ENCODE measurements around the gene DMKN. TPM values are rescaled to one million over a fixed set of nuclear protein-coding genes. Genes with fewer than 3 reads are reported as not detected.

DMKN gene
- total and polyA plus RNA-seq, 4 donors: 1.4 to 9.4 (median 2.4) TPM

GRCh38 chr19:35455616-35456201 is 57.7 kb downstream of the DMKN start:
- H3K4me1 ChIP-seq (ENCODE audit: control insufficient read depth in 4 of 4, insufficient read depth in 4 of 4, low read length in 3 of 4): peaks cover 11 to 42% (median 32%) of the 10 kb centered on the region in 4 donors
- WGBS: 66% methylated on average over 3 of the region's 3 CpGs
- H3K4me3 ChIP-seq (ENCODE audit: low read depth in 1 of 3, low read length in 3 of 3): no peak overlapping the region
- DNase-seq (ENCODE audit: low spot score): no peak
- no peaks in the 10 kb centered on the region for H3K9me3 ChIP-seq (ENCODE audit: control insufficient read depth in 4 of 4, low read length in 3 of 4)
- no peak overlapping the region for H3K27ac ChIP-seq (ENCODE audit: low read depth in 1 of 2, low read length in 2 of 2)
- no peaks in the 10 kb centered on the region for H3K27me3 ChIP-seq (ENCODE audit: control insufficient read depth in 4 of 4, insufficient read depth in 4 of 4, low read length in 3 of 4)
- TF ChIP-seq JUND (IDR thresholded peaks at IDR 0.05) (no peak), RXRA (IDR thresholded peaks at IDR 0.05) (no peak), YY1 (IDR thresholded peaks at IDR 0.05) (no peak), NR2F2 (IDR thresholded peaks at IDR 0.05) (peak; percentile 24), GABPA (IDR thresholded peaks at IDR 0.05 in 1 of 2, conservative IDR thresholded peaks at IDR 0.05 in 1 of 2) (no peak)
- TF ChIP-seq, protein P1, sequence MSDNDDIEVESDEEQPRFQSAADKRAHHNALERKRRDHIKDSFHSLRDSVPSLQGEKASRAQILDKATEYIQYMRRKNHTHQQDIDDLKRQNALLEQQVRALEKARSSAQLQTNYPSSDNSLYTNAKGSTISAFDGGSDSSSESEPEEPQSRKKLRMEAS (IDR thresholded peaks at IDR 0.05): no peak
- no peak overlapping the region for H3K9ac ChIP-seq (ENCODE audit: low read depth in 1 of 2, low read length in 2 of 2)
- H3K36me3 ChIP-seq (ENCODE audit: control insufficient read depth in 4 of 4, insufficient read depth in 3 of 4, low read depth in 1 of 4, low read length in 3 of 4): no peaks in the 10 kb centered on the region

- peak; percentile 31 for TF ChIP-seq FOXA2 (IDR thresholded peaks at IDR 0.05)
- TF ChIP-seq HNF4A (conservative IDR thresholded peaks at IDR 0.05): peak; percentile 42 to 57
- TF ChIP-seq YY1 (IDR thresholded peaks at IDR 0.05): peak; percentile 21
- peak in 1 of 2 donors; percentile 67 for TF ChIP-seq RXRA (IDR thresholded peaks at IDR 0.05)
- TF ChIP-seq JUND (IDR thresholded peaks at IDR 0.05): no peak
- TF ChIP-seq TAF1 (conservative IDR thresholded peaks at IDR 0.05): no peak
- peak; percentile 16 for TF ChIP-seq SP1 (IDR thresholded peaks at IDR 0.05)
- WGBS: 61% methylated on average over 2 of the region's 2 CpGs
- DNase-seq (ENCODE audit: low spot score): no peak
- Histone ChIP-seq H3K4me1 (ENCODE audit: control insufficient read depth in 4 of 4, insufficient read depth in 4 of 4, low read length in 3 of 4) (peaks cover 5 to 37% (median 24%) of the 10 kb centered on the region in 4 donors), H3K9ac (ENCODE audit: low read depth in 1 of 2, low read length in 2 of 2) (no peak overlapping the region), H3K27ac (ENCODE audit: low read depth in 1 of 2, low read length in 2 of 2) (no peak overlapping the region), H3K27me3 (ENCODE audit: control insufficient read depth in 4 of 4, insufficient read depth in 4 of 4, low read length in 3 of 4) (no peaks in the 10 kb centered on the region), H3K36me3 (ENCODE audit: control insufficient read depth in 4 of 4, insufficient read depth in 3 of 4, low read depth in 1 of 4, low read length in 3 of 4) (no peaks in the 10 kb centered on the region), H3K9me3 (ENCODE audit: control insufficient read depth in 4 of 4, low read length in 3 of 4) (no peaks in the 10 kb centered on the region), H3K4me3 (ENCODE audit: low read depth in 1 of 3, low read length in 3 of 3) (no peak overlapping the region)
These were observed 58.8 kb downstream of the DMKN start for GRCh38 chr19:35454663-35455062.

GRCh38 chr19:35451338-35452096 is 61.9 kb downstream of the DMKN start:
- Histone ChIP-seq H3K4me1 (ENCODE audit: control insufficient read depth in 4 of 4, insufficient read depth in 4 of 4, low read length in 3 of 4) (peaks cover 0 to 14% (median 6%) of the 10 kb centered on the region in 4 donors), H3K9me3 (ENCODE audit: control insufficient read depth in 4 of 4, low read length in 3 of 4) (no peaks in the 10 kb centered on the region), H3K27me3 (ENCODE audit: control insufficient read depth in 4 of 4, insufficient read depth in 4 of 4, low read length in 3 of 4) (no peaks in the 10 kb centered on the region), H3K36me3 (ENCODE audit: control insufficient read depth in 4 of 4, insufficient read depth in 3 of 4, low read depth in 1 of 4, low read length in 3 of 4) (no peaks in the 10 kb centered on the region), H3K4me3 (ENCODE audit: low read depth in 1 of 3, low read length in 3 of 3) (no peak overlapping the region), H3K27ac (ENCODE audit: low read depth in 1 of 2, low read length in 2 of 2) (no peak overlapping the region), H3K9ac (ENCODE audit: low read depth in 1 of 2, low read length in 2 of 2) (no peak overlapping the region)
- DNase-seq (ENCODE audit: low spot score): no peak
- WGBS: 88% methylated on average over 7 of the region's 7 CpGs
- TF ChIP-seq, protein P1 (IDR thresholded peaks at IDR 0.05): no peak
- TF ChIP-seq HNF4A (conservative IDR thresholded peaks at IDR 0.05) (no peak), TAF1 (conservative IDR thresholded peaks at IDR 0.05) (no peak), NR2F2 (IDR thresholded peaks at IDR 0.05) (no peak), ZBTB33 (IDR thresholded peaks at IDR 0.05) (no peak), FOXA1 (IDR thresholded peaks at IDR 0.05) (no peak), EGR1 (IDR thresholded peaks at IDR 0.05; ENCODE audit: low read depth in 2 of 2) (no peak), SP1 (IDR thresholded peaks at IDR 0.05) (no peak), REST (IDR thresholded peaks at IDR 0.05) (no peak), RAD21 (IDR thresholded peaks at IDR 0.05) (no peak), JUND (IDR thresholded peaks at IDR 0.05) (no peak), RXRA (IDR thresholded peaks at IDR 0.05) (no peak), YY1 (IDR thresholded peaks at IDR 0.05) (no peak), GABPA (IDR thresholded peaks at IDR 0.05 in 1 of 2, conservative IDR thresholded peaks at IDR 0.05 in 1 of 2) (no peak), FOXA2 (IDR thresholded peaks at IDR 0.05) (no peak), HNF4G (IDR thresholded peaks at IDR 0.05) (no peak)
- TF ChIP-seq, protein P2, sequence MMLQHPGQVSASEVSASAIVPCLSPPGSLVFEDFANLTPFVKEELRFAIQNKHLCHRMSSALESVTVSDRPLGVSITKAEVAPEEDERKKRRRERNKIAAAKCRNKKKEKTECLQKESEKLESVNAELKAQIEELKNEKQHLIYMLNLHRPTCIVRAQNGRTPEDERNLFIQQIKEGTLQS (IDR thresholded peaks at IDR 0.05): no peak
